ENCODE results near the gene CARM1.

The CARM1 gene

DNA sequence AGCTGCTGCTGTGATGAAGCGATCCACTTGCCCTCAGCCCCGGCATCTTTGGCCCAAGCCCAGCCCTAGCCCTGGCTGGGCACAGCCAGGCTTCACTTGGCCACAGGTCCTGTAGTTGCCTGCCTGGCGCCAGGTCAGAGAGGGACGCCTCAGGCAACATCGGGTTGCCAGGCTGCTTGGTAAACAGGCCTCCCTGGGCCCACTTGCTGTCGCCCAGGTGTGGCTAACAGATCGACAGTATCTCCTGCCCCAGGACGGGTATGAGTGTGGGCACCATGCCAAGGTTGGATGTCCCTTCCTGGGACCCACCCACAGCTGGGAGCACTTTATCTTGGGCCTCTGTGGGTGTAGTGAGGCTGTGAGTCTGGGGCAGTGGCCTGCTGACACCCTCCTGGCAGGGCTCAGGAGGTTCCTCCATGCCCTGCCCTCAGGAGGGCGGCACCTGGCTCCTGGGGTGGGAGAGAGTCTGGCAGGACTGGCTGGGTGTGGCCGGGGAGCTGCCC, 27.8 kb downstream of the CARM1 start:
- no peak overlapping the region for H3K9ac ChIP-seq (ENCODE audit: low read length)
- no peaks in the 10 kb centered on the region for H3K36me3 ChIP-seq (ENCODE audit: control insufficient read depth, insufficient read depth, low read length)
- no peaks in the 10 kb centered on the region for H3K27me3 ChIP-seq (ENCODE audit: control insufficient read depth, insufficient read depth, low read length)
- no peak overlapping the region for H3K4me3 ChIP-seq (ENCODE audit: low read length)
- H3K4me1 ChIP-seq (ENCODE audit: control insufficient read depth, insufficient read depth, low read length): peaks cover 46% of the 10 kb centered on the region
- no peaks in the 10 kb centered on the region for H3K9me3 ChIP-seq (ENCODE audit: control insufficient read depth, low read length)

DNA sequence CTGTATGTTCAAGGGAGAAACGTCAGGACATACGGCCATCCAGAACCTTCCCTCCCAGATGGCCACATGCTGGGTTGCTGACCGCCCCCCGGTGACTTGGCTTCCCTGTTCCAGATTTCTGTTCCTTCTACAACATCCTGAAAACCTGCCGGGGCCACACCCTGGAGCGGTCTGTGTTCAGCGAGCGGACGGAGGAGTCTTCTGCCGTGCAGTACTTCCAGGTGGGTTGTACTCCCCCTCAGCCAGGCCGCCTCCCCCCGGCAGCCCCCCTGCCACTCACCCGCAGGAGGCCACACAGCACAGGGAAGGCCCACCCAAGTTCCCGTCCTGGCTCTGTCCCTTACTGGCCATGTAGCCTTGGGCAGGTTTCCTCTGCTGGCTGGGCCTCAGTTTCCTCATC, 36.6 kb downstream of the CARM1 start:
- Histone ChIP-seq H3K4me3 (ENCODE audit: low read length) (no peak overlapping the region), H3K9me3 (ENCODE audit: control insufficient read depth, low read length) (no peaks in the 10 kb centered on the region), H3K36me3 (ENCODE audit: control insufficient read depth, insufficient read depth, low read length) (peaks cover 7% of the 10 kb centered on the region), H3K27me3 (ENCODE audit: control insufficient read depth, insufficient read depth, low read length) (no peaks in the 10 kb centered on the region), H3K4me1 (ENCODE audit: control insufficient read depth, insufficient read depth, low read length) (no peaks in the 10 kb centered on the region), H3K9ac (ENCODE audit: low read length) (no peak overlapping the region)

DNA sequence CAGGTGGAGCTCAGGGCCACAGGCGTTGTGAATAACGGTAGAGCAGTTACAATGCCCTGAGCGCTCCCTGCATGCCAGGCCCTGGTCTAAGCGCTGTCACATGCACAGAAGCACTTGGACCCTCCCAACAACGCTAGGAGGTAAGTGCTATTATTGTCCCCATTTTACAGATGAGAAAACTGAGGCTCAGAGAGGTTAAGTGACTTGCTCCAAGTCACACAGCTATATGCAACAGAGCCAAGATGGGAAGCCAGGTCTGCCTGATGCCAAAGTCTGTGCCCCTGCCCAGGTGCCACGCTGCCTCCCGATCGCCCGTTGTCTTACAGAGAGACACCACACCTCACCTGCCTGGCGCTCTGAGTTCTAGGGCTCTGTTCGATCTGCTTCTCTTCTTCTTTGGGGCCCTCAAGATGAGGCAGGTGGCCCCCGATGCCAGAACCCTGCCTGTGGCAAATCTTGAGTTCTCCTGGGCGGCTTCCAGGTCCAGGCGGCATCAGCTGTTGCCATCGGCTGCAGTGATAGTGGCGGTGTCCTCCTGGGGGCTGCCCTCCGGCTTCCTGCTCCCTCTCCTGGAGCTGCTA, 37.1 kb downstream of the CARM1 start:
- Histone ChIP-seq H3K9ac (ENCODE audit: low read length) (no peak overlapping the region), H3K4me1 (ENCODE audit: control insufficient read depth, insufficient read depth, low read length) (no peaks in the 10 kb centered on the region), H3K4me3 (ENCODE audit: low read length) (no peak overlapping the region), H3K9me3 (ENCODE audit: control insufficient read depth, low read length) (no peaks in the 10 kb centered on the region), H3K27me3 (ENCODE audit: control insufficient read depth, insufficient read depth, low read length) (no peaks in the 10 kb centered on the region), H3K36me3 (ENCODE audit: control insufficient read depth, insufficient read depth, low read length) (peaks cover 7% of the 10 kb centered on the region)

DNA sequence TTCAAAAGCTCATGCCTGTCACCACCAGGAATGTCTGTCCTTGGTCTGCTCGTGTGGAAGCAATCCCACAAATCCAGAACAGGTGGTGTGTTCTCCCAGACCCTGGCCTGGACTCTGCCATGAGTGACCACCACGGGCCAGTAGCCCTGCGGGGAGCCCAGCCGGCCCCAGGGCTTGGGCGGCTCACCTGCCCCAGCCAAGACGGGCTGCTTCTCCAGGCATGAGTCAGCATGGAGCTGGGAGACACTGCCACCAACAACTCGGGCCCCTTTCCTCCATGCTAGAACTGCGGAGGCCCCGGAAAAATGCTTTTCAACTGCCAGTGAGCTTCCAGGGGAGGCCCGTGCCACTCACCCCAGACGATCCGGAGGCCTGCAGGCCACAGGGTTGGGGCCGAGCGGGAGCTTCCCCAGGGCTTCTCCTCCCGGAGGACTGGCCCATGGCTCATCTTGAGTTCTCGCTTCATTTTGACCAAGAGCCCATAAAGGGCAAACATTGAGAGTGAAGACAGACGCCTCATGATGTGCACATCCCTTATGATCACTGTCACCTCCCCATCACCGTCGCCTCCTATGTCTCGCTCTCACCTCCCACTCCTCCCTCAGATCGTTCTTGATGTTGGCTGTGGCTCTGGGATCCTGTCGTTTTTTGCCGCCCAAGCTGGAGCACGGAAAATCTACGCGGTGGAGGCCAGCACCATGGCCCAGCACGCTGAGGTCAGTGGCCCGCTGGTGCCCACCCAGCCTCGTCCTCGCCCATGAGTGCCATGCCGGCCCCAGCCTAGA, 40.4 kb downstream of the CARM1 start:
- Histone ChIP-seq H3K27me3 (ENCODE audit: control insufficient read depth, insufficient read depth, low read length) (no peaks in the 10 kb centered on the region), H3K4me1 (ENCODE audit: control insufficient read depth, insufficient read depth, low read length) (peaks cover 6% of the 10 kb centered on the region), H3K9ac (ENCODE audit: low read length) (no peak overlapping the region), H3K4me3 (ENCODE audit: low read length) (no peak overlapping the region), H3K9me3 (ENCODE audit: control insufficient read depth, low read length) (no peaks in the 10 kb centered on the region), H3K36me3 (ENCODE audit: control insufficient read depth, insufficient read depth, low read length) (peaks cover 7% of the 10 kb centered on the region)

DNA sequence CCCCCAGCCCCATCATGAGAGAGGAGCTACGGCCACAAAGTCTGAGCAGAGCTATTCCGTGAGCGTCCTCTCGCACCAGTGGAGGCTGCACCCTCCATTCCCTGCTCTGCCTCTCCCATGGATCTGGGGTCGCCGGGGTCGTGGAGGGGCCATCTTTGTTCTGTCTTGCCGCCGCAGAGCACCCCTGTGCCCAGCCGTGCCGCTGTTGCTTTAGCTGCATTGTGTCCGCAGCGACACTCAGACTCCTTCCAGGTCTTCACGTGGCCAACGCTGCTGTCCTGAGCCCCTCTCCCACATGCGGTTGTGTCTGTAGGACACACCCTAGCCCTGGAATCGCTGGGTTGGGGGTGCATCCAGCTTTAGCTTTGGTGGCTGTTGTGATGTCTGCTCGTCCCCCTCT, 41.3 kb downstream of the CARM1 start:
- Histone ChIP-seq H3K36me3 (ENCODE audit: control insufficient read depth, insufficient read depth, low read length) (peaks cover 7% of the 10 kb centered on the region), H3K9ac (ENCODE audit: low read length) (no peak overlapping the region), H3K9me3 (ENCODE audit: control insufficient read depth, low read length) (no peaks in the 10 kb centered on the region), H3K4me3 (ENCODE audit: low read length) (no peak overlapping the region), H3K4me1 (ENCODE audit: control insufficient read depth, insufficient read depth, low read length) (peaks cover 6% of the 10 kb centered on the region), H3K27me3 (ENCODE audit: control insufficient read depth, insufficient read depth, low read length) (no peaks in the 10 kb centered on the region)

DNA sequence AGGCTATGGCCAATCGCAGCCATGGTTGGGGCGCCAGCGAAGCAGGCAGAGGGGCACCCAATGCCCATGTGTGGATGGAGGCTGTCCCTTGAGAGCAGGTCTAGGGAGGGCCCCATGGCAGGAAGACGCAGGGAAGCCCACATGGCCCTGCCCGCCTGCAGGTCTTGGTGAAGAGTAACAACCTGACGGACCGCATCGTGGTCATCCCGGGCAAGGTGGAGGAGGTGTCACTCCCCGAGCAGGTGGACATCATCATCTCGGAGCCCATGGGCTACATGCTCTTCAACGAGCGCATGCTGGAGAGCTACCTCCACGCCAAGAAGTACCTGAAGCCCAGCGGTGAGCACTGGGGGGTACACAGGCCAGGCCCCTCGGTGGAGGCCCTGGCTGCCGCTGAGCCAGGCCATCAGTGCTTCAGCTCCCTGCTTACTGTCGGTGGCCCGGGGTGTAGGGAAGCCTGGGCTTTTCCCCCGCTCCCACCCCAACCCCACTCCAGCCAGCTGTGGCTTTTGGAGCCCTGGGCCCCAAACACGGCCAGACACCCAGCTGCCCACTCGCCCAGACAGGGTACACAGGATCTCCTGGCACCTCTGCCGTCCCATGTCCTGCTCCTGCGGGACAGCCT, 42.5 kb downstream of the CARM1 start:
- peaks cover 6% of the 10 kb centered on the region for H3K4me1 ChIP-seq (ENCODE audit: control insufficient read depth, insufficient read depth, low read length)
- no peak overlapping the region for H3K9ac ChIP-seq (ENCODE audit: low read length)
- no peaks in the 10 kb centered on the region for H3K27me3 ChIP-seq (ENCODE audit: control insufficient read depth, insufficient read depth, low read length)
- H3K4me3 ChIP-seq (ENCODE audit: low read length): no peak overlapping the region
- no peaks in the 10 kb centered on the region for H3K36me3 ChIP-seq (ENCODE audit: control insufficient read depth, insufficient read depth, low read length)
- no peaks in the 10 kb centered on the region for H3K9me3 ChIP-seq (ENCODE audit: control insufficient read depth, low read length)

DNA sequence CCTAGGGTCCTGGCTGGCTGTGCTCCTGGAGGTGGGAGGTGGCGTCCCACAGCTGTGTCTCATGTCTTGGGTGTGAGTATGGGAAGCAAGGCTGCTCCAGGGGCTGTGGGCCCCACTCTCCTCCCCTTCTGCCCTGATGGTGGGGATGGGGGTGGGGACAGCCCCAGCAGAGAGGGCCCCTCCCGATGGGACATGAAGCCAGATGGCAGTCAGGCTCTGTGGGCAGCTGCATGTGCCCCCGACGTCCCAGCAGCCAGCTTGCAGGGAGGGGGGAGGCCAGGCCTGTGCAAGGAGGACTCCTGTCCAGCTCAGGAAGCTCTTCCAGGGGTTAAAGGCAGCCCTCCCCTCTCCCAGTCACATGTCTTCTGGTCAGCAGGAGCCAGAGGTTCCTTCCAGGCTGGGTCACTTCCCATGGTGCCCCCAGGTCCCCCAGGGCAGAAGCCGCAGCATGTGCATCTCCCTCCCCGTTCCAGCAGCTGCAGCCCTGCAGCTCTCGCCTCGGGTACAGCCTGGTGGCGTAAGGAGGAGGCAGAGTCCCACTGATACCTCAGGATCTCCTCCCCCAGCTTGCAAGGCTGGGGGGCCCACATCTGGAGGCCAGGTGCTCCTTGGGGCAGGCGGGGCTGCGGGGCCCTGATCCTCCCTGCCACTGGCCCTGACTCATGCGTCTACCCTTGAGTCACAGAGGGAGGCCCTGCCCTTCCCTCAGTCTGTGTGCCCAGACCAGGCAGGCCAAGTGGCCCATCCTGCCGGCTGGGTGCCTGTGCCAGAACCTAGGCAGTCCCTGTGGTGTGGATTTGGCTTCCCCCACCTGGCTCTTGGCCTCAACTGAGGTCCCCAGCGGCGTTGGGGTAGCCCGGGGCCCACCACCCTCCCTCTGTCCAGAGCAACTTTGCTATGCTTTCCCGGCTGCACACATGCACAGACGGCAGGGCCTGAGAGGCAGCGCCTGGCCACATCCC, 44.1 kb downstream of the CARM1 start:
- no peaks in the 10 kb centered on the region for H3K9me3 ChIP-seq (ENCODE audit: control insufficient read depth, low read length)
- H3K27me3 ChIP-seq (ENCODE audit: control insufficient read depth, insufficient read depth, low read length): no peaks in the 10 kb centered on the region
- H3K4me3 ChIP-seq (ENCODE audit: low read length): no peak overlapping the region
- peaks cover 6% of the 10 kb centered on the region for H3K4me1 ChIP-seq (ENCODE audit: control insufficient read depth, insufficient read depth, low read length)
- H3K9ac ChIP-seq (ENCODE audit: low read length): no peak overlapping the region
- H3K36me3 ChIP-seq (ENCODE audit: control insufficient read depth, insufficient read depth, low read length): peaks cover 7% of the 10 kb centered on the region

DNA sequence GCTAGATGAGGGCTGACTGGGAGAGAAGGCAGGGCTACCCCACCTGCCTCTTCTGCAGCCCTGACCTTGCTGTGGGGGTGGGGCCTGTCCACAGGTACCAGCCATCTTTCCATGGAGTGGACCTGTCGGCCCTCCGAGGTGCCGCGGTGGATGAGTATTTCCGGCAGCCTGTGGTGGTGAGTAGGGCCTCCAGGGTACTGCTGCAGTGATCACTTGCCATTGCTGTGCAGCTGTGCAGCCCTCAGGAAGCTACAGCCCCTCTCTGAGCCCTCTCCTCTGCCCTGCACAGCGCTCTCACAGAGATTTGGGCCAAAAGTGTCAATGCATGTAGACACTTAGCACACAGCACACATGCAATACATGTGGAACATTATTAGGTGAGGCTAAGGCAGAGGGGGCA, 45.2 kb downstream of the CARM1 start:
- Histone ChIP-seq H3K36me3 (ENCODE audit: control insufficient read depth, insufficient read depth, low read length) (peaks cover 7% of the 10 kb centered on the region), H3K27me3 (ENCODE audit: control insufficient read depth, insufficient read depth, low read length) (no peaks in the 10 kb centered on the region), H3K4me1 (ENCODE audit: control insufficient read depth, insufficient read depth, low read length) (peaks cover 6% of the 10 kb centered on the region), H3K9ac (ENCODE audit: low read length) (no peak overlapping the region), H3K4me3 (ENCODE audit: low read length) (no peak overlapping the region), H3K9me3 (ENCODE audit: control insufficient read depth, low read length) (no peaks in the 10 kb centered on the region)

DNA sequence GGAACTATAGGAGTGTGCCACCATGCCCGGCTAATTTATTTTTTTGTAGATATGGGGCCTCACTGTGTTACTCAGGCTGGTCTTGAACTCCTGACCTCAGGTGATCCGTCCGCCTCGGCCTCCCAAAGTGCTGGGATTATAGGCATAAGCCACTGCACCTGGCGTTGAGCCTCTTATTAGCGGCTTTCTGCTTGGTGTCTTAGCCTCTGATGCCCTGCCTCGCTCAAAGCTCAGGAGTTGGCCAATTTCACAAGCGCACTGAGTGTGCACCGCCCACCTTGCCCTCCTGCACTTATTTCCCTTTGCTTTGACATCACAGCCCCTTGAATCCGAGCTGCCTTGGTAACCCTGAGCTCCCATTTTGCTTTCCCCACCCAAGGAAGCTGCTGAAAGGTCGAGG, 47.0 kb downstream of the CARM1 start:
- H3K36me3 ChIP-seq (ENCODE audit: control insufficient read depth, insufficient read depth, low read length): peaks cover 7% of the 10 kb centered on the region
- H3K4me1 ChIP-seq (ENCODE audit: control insufficient read depth, insufficient read depth, low read length): peaks cover 6% of the 10 kb centered on the region
- H3K9ac ChIP-seq (ENCODE audit: low read length): no peak overlapping the region
- H3K9me3 ChIP-seq (ENCODE audit: control insufficient read depth, low read length): no peaks in the 10 kb centered on the region
- H3K27me3 ChIP-seq (ENCODE audit: control insufficient read depth, insufficient read depth, low read length): no peaks in the 10 kb centered on the region
- no peak overlapping the region for H3K4me3 ChIP-seq (ENCODE audit: low read length)

DNA sequence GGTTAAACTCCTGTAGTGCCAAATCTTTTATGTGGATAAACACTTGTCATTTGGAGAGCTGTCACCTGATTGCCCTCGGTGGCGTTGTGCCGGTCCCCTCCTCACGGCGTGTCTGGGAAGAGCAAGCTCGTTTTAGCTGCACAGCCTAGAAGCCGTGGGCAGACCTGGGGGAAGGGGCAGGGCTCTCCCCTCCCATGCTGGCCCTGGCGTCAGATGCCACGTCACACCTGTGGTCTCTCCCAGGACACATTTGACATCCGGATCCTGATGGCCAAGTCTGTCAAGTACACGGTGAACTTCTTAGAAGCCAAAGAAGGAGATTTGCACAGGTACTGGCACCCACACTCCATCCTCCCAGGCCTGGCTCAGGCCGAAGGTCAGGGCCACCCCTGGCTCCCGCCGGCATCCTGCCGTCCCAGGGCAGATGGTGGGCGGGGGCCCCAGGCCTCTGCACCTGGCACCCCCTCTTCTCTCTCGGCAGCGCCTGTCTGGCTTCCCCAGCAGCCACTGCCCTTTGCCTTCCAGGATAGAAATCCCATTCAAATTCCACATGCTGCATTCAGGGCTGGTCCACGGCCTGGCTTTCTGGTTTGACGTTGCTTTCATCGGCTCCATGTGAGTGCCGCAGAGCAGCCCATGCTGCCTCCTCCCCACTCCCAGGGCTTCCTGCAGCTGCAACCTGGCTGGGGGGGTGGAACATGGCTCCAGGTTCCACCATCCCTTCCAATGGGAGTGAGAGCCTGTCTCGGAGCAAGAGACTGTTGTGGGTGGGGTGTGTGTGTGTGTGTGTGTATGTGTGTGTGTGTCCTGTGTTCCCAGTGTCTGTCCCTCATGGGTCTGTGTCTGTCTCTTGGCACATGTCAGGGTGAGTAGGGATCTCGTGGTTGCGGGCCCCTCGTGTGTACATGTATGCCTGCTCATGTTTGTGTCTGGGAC, 48.3 kb downstream of the CARM1 start:
- peaks cover 7% of the 10 kb centered on the region for H3K36me3 ChIP-seq (ENCODE audit: control insufficient read depth, insufficient read depth, low read length)
- H3K4me1 ChIP-seq (ENCODE audit: control insufficient read depth, insufficient read depth, low read length): peaks cover 6% of the 10 kb centered on the region
- no peaks in the 10 kb centered on the region for H3K9me3 ChIP-seq (ENCODE audit: control insufficient read depth, low read length)
- H3K27me3 ChIP-seq (ENCODE audit: control insufficient read depth, insufficient read depth, low read length): no peaks in the 10 kb centered on the region
- H3K9ac ChIP-seq (ENCODE audit: low read length): no peak overlapping the region
- no peak overlapping the region for H3K4me3 ChIP-seq (ENCODE audit: low read length)

DNA sequence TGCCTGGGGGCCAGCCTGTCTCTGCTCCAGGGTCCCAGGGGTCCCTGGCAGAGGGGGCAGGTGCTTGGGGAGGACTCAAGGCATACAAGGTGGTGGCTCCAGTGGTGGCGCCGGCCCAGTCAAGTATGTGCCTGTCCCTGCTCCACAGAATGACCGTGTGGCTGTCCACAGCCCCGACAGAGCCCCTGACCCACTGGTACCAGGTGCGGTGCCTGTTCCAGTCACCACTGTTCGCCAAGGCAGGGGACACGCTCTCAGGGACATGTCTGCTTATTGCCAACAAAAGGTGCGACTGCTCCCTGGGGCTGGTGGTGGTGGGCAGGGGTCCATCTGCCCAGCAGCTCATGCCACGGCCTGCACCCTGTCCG, 48.9 kb downstream of the CARM1 start:
- no peaks in the 10 kb centered on the region for H3K27me3 ChIP-seq (ENCODE audit: control insufficient read depth, insufficient read depth, low read length)
- peaks cover 7% of the 10 kb centered on the region for H3K36me3 ChIP-seq (ENCODE audit: control insufficient read depth, insufficient read depth, low read length)
- no peak overlapping the region for H3K9ac ChIP-seq (ENCODE audit: low read length)
- H3K4me1 ChIP-seq (ENCODE audit: control insufficient read depth, insufficient read depth, low read length): peaks cover 6% of the 10 kb centered on the region
- no peak overlapping the region for H3K4me3 ChIP-seq (ENCODE audit: low read length)
- H3K9me3 ChIP-seq (ENCODE audit: control insufficient read depth, low read length): no peaks in the 10 kb centered on the region
